MCF 10A (cell line): ENCODE results near the gene DFFA. TPM values are rescaled to one million over a fixed set of nuclear protein-coding genes. Genes with fewer than 3 reads are reported as not detected.
"Not testable (repeated sequence)": the region's sequence is repeated elsewhere in the genome, so short reads cannot be mapped to it uniquely, and the experiment has no call there.

ENCODE experiments used
- BruUV-seq: library from RNA; stranded (reverse); fragments of 400-500 nt; replicated peaks from 2 replicates; lab custom pipeline; 2021; lab: Mats Ljungman, UMichigan
- CTCF ChIA-PET: fragments of 300-600 bp; sonication (Branson Sonifier 250); formaldehyde crosslinking; extraction: SDS; loops from one replicate; lab custom pipeline; 2021; ENCODE audit warnings: antibody characterized with exemption, inconsistent platforms; lab: Yijun Ruan, JAX
- POLR2A ChIA-PET: fragments of 300-600, 350-650 bp; sonication (Branson Sonifier 250); formaldehyde crosslinking; extraction: SDS; loops from one replicate; lab custom pipeline; 2020; ENCODE audit warnings: antibody characterized with exemption, inconsistent platforms; lab: Yijun Ruan, JAX
- DNase-seq: peaks from one replicate; pipeline ENCODE4 v3.0.0-alpha.2; 2018; ENCODE audit not compliant: unreplicated experiment
- H3K27ac Mint-ChIP-seq: one replicate; pipeline ENCODE4 v1.8.0; 2022; ENCODE audit warnings: mild to moderate bottlenecking, low read depth, mixed read lengths; ENCODE audit not compliant: unreplicated experiment
- H3K27me3 Mint-ChIP-seq: one replicate; pipeline ENCODE4 v1.8.0; 2022; ENCODE audit warnings: mixed read lengths; ENCODE audit not compliant: insufficient read depth, unreplicated experiment
- H3K36me3 Mint-ChIP-seq: one replicate; pipeline ENCODE4 v1.8.0; 2022; ENCODE audit warnings: mild to moderate bottlenecking, moderate library complexity, mixed read lengths; ENCODE audit not compliant: insufficient read depth, unreplicated experiment
- H3K4me1 Mint-ChIP-seq: one replicate; pipeline ENCODE4 v1.8.0; 2022; ENCODE audit warnings: mixed read lengths; ENCODE audit not compliant: insufficient read depth, unreplicated experiment
- H3K4me3 Mint-ChIP-seq: one replicate; pipeline ENCODE4 v1.8.0; 2022; ENCODE audit warnings: mild to moderate bottlenecking, moderate library complexity, mixed read lengths; ENCODE audit not compliant: unreplicated experiment
- H3K9me3 Mint-ChIP-seq: one replicate; pipeline ENCODE4 v1.8.0; 2022; ENCODE audit warnings: mixed read lengths; ENCODE audit not compliant: unreplicated experiment
- intact Hi-C: fragments of 100-400 bp; cut with micrococcal nuclease; formaldehyde crosslinking; loops from 2 replicates; pipeline ENCODE4 v1.14.1; 2022
- total RNA-seq: library from RNA; stranded (reverse); gene quantifications from 2 replicates; pipeline ENCODE4 v1.2.3, GENCODE V29; 2022
- TF ChIP-seq, protein P1 (sequence below): fragments of 200-600 bp; IDR thresholded peaks from one replicate; pipeline ENCODE4 v1.8.0; 2022; ENCODE audit warnings: antibody characterized with exemption, mild to moderate bottlenecking; ENCODE audit not compliant: unreplicated experiment

DFFA gene
- total RNA-seq, 1 experiment from 2014 or later: 51.3 TPM

DNA sequence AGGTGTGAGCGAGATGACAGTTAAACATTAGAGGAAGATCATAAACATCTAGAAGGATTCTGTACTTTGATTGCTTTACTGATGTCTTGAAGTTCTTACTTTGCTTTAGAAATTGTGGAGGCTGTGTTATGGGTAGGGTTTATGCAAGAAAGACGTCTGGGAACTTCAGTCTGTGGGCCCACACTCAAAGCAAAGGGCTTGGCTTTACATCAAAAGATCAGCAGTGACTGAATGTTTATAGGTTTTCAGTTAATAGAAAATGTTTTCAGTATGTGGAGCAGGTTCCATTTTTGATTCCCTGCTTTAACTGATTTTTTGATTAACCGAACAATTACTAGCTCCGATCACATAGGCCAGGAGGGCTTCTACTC is 34.3 kb upstream of the DFFA start:
- no peak overlapping the region for H3K27ac Mint-ChIP-seq
- peaks cover 17% of the 10 kb centered on the region for H3K4me1 Mint-ChIP-seq
- no peaks in the 10 kb centered on the region for H3K27me3 Mint-ChIP-seq
- BruUV-seq: no TSS peak
- no peaks in the 10 kb centered on the region for H3K9me3 Mint-ChIP-seq
- H3K4me3 Mint-ChIP-seq: no peak overlapping the region
- ChIA-PET CTCF (interaction anchor here (0.6 to 6.0 kb wide), 11 partner anchors 12 to 1158 kb away, joined by 3 to 63 read pairs (median 4); no protein-coding TSS in a partner anchor), POLR2A (interaction anchor here (0.7 to 3.6 kb wide), 7 partner anchors 11 to 394 kb away, joined by 3 to 21 read pairs (median 7); no protein-coding TSS in a partner anchor)
- TF ChIP-seq, protein P1, sequence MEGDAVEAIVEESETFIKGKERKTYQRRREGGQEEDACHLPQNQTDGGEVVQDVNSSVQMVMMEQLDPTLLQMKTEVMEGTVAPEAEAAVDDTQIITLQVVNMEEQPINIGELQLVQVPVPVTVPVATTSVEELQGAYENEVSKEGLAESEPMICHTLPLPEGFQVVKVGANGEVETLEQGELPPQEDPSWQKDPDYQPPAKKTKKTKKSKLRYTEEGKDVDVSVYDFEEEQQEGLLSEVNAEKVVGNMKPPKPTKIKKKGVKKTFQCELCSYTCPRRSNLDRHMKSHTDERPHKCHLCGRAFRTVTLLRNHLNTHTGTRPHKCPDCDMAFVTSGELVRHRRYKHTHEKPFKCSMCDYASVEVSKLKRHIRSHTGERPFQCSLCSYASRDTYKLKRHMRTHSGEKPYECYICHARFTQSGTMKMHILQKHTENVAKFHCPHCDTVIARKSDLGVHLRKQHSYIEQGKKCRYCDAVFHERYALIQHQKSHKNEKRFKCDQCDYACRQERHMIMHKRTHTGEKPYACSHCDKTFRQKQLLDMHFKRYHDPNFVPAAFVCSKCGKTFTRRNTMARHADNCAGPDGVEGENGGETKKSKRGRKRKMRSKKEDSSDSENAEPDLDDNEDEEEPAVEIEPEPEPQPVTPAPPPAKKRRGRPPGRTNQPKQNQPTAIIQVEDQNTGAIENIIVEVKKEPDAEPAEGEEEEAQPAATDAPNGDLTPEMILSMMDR: no peak
- intact Hi-C loops: loop anchor here (1.0 to 2.0 kb wide), 4 partner anchors 361 to 506 kb away; partner anchors contain the start of gene TARDBP
- H3K36me3 Mint-ChIP-seq: no peaks in the 10 kb centered on the region
- DNase-seq: no peak

DNA sequence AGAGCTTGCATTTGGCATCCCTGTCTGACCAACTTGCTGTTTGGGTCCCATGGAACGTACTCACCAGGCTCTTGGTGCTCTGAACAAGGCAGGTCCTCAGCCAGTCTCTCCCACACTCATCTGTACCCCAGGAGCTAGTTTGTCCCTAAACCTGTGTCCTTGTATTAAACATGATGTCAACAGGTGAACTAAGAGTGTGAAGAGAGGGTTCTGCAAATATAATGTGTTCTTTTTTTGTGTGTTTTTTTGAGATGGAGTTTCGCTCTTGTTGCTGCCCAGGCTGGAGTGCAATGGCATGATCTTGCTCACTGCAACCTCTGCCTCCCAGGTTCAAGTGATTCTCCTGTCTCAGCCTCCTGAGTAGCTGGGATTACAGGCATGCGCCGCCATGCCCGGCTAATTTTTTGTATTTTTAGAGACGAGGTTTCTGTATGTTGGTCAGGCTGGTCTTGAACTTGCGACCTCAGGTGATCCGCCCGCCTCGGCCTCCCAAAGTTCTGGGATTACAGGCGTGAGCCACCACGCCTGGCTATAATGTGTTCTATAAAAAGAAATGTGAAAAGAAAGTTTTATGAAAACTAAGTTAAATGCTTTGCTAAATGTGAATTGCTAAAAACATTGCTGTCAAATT is 33.8 kb upstream of the DFFA start:
- H3K27ac Mint-ChIP-seq, H3K36me3 Mint-ChIP-seq, BruUV-seq, H3K4me3 Mint-ChIP-seq, H3K27me3 Mint-ChIP-seq, DNase-seq, H3K9me3 Mint-ChIP-seq: not testable (repeated sequence)
- ChIA-PET CTCF (interaction anchor here (0.5 to 6.0 kb wide), 7 partner anchors 11 to 364 kb away, joined by 3 to 63 read pairs (median 4); no protein-coding TSS in a partner anchor), POLR2A (interaction anchor here (0.6 to 3.6 kb wide), 5 partner anchors 11 to 395 kb away, joined by 5 to 21 read pairs (median 12); no protein-coding TSS in a partner anchor)
- H3K4me1 Mint-ChIP-seq: peaks cover 14% of the 10 kb centered on the region
- intact Hi-C loops: loop anchor here (2.0 kb wide), 2 partner anchors 405 to 507 kb away; partner anchors contain the start of gene TARDBP

DNA sequence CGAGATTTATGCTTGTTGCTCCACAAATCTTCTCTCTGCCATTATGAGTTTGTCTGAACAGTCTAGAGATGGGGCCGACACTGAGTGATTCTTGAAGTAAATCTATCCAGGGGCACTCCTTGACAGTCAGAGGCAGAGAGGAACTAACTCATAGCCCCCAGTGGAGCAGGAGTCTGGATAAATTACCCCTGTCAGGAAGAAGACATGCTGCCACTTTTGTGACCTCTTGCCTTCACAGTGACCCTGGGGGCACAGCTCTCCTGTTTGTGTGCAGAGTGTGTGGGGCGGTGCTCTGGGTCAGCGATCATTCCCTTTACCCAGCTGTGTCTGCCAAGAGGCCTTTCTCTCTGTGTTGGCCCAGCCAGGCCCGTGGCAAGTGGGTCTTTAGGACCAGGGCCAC is 31.9 kb upstream of the DFFA start:
- Mint-ChIP-seq H3K4me1 (no peaks in the 10 kb centered on the region), H3K27me3 (no peaks in the 10 kb centered on the region), H3K4me3 (no peak overlapping the region), H3K9me3 (no peaks in the 10 kb centered on the region), H3K27ac (no peak overlapping the region), H3K36me3 (no peaks in the 10 kb centered on the region)
- POLR2A ChIA-PET: interaction anchor here (1.1 to 1.8 kb wide), 2 partner anchors 9 to 300 kb away, joined by 3 to 8 read pairs; no protein-coding TSS in a partner anchor
- intact Hi-C loops: no loop called here
- no peak for DNase-seq
- TF ChIP-seq, protein P1: no peak
- no TSS peak for BruUV-seq
- CTCF ChIA-PET: interaction anchor here (1.1 to 1.2 kb wide), 3 partner anchors 9 to 24 kb away, joined by 3 to 4 read pairs (median 4); no protein-coding TSS in a partner anchor

DNA sequence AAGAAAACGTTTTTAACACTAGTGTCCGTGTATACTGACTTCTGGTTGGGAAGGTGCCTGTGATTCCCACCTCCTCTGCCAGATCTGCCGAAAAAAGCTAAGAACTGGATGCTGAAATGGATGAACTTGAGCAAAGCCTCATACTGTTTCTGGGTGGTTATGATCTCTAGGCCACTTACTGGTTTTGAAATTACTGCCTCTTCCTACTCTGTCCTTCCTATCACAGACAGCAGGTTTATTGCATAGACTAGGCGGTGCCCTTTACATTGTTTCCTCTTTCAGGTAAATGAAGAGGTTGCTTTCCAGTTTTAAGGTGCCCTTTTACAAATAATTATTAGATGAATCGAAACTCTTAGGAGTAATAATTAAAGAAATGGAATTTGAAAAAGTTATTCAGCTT is 29.9 kb upstream of the DFFA start:
- H3K27ac Mint-ChIP-seq: no peak overlapping the region
- no TSS peak for BruUV-seq
- DNase-seq: no peak
- H3K27me3 Mint-ChIP-seq: no peaks in the 10 kb centered on the region
- CTCF ChIA-PET: interaction anchor here (0.6 kb wide), 2 partner anchors 150 to 443 kb away, joined by 3 to 5 read pairs; no protein-coding TSS in a partner anchor
- H3K36me3 Mint-ChIP-seq: peaks cover 9% of the 10 kb centered on the region
- no peak overlapping the region for H3K4me3 Mint-ChIP-seq
- TF ChIP-seq, protein P1: no peak
- no peaks in the 10 kb centered on the region for H3K9me3 Mint-ChIP-seq
- POLR2A ChIA-PET: interaction anchor here (1.8 kb wide), 1 partner anchor 7 kb away, joined by 8 read pairs; no protein-coding TSS in a partner anchor
- intact Hi-C loops: no loop called here
- no peaks in the 10 kb centered on the region for H3K4me1 Mint-ChIP-seq
